ENCODE results near the gene SFR1.

SFR1 gene

GRCh38 chr10:104121485-104122224, at the start of gene SFR1:
SFR1 (plus strand) TSS chr10:104122171; CDS start chr10:104122184, 13 bp downstream.
- peak; percentile 97 to 99 for DNase-seq (ENCODE audit: low read depth in 2 of 2)

GRCh38 chr10:104072786-104073185, 49.2 kb upstream of the SFR1 start:
- DNase-seq (ENCODE audit: low read depth in 2 of 2), result no peak

- no peak for DNase-seq (ENCODE audit: low read depth in 2 of 2)
Measured at GRCh38 chr10:104074505-104074904, 47.5 kb upstream of the SFR1 start.

GRCh38 chr10:104076743-104077160, 45.2 kb upstream of the SFR1 start:
- no peak for DNase-seq (ENCODE audit: low read depth in 2 of 2)

- no peak for DNase-seq (ENCODE audit: low read depth in 2 of 2)
Measured at GRCh38 chr10:104077247-104077646, 44.7 kb upstream of the SFR1 start.

- no peak for DNase-seq (ENCODE audit: low read depth in 2 of 2)
Measured at GRCh38 chr10:104077663-104078151, 44.3 kb upstream of the SFR1 start.

GRCh38 chr10:104080762-104081161, 41.2 kb upstream of the SFR1 start:
- DNase-seq (ENCODE audit: low read depth in 2 of 2), result no peak

- DNase-seq (ENCODE audit: low read depth in 2 of 2), result no peak
Measured at GRCh38 chr10:104081998-104082397, 40.0 kb upstream of the SFR1 start.

- DNase-seq (ENCODE audit: low read depth in 2 of 2), result no peak
Measured at GRCh38 chr10:104084482-104085142, 37.4 kb upstream of the SFR1 start.

- no peak for DNase-seq (ENCODE audit: low read depth in 2 of 2)
Measured at GRCh38 chr10:104085801-104086400, 36.1 kb upstream of the SFR1 start, which contains the start of gene COL17A1. COL17A1 (minus strand) TSS chr10:104085880; CDS start chr10:104080673, 5,207 bp downstream.

GRCh38 chr10:104088239-104088638, 33.7 kb upstream of the SFR1 start:
- DNase-seq (ENCODE audit: low read depth in 2 of 2), result no peak

GRCh38 chr10:104089621-104090020, 32.4 kb upstream of the SFR1 start:
- no peak for DNase-seq (ENCODE audit: low read depth in 2 of 2)

- no peak for DNase-seq (ENCODE audit: low read depth in 2 of 2)
Measured at GRCh38 chr10:104090611-104091010, 31.4 kb upstream of the SFR1 start.

GRCh38 chr10:104092749-104093148, 29.2 kb upstream of the SFR1 start:
- no peak for DNase-seq (ENCODE audit: low read depth in 2 of 2)

GRCh38 chr10:104096692-104097091, 25.3 kb upstream of the SFR1 start:
- no peak for DNase-seq (ENCODE audit: low read depth in 2 of 2)

GRCh38 chr10:104098358-104098925, 23.5 kb upstream of the SFR1 start:
- no peak for DNase-seq (ENCODE audit: low read depth in 2 of 2)

- no peak for DNase-seq (ENCODE audit: low read depth in 2 of 2)
Measured at GRCh38 chr10:104099269-104099668, 22.7 kb upstream of the SFR1 start.

- DNase-seq (ENCODE audit: low read depth in 2 of 2), result no peak
Measured at GRCh38 chr10:104099941-104100340, 22.0 kb upstream of the SFR1 start.

GRCh38 chr10:104100795-104101194, 21.2 kb upstream of the SFR1 start:
- DNase-seq (ENCODE audit: low read depth in 2 of 2), result no peak

- no peak for DNase-seq (ENCODE audit: low read depth in 2 of 2)
Measured at GRCh38 chr10:104101902-104102301, 20.1 kb upstream of the SFR1 start.

GRCh38 chr10:104103956-104104355, 18.0 kb upstream of the SFR1 start:
- DNase-seq (ENCODE audit: low read depth in 2 of 2), result no peak

GRCh38 chr10:104104418-104104817, 17.6 kb upstream of the SFR1 start:
- no peak for DNase-seq (ENCODE audit: low read depth in 2 of 2)
